NCI-H524 (cell line): ENCODE results near the gene TTLL10.

Source experiments
- DNase-seq, 2 experiments: peaks; one replicate each; lab custom pipeline; 2025; lab: John Stamatoyannopoulos, UW

TTLL10 gene

DNA sequence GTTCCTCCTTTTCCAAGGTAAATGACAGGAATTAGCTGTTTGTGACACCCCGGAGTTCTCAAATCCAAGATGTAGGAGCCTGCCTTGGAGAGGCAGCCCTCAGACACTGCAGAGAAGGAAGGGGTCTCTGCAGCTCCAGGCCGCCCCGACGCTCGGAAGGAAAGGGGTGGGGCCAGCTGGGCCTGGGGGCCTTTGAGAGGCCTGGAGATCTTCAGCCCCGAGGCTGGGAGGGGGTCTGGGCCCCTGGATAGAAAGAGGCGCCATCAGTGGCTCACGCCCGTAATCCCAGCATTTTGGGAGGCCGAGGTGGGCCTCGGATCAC lies 33.9 kb downstream of the TTLL10 start:
- no peak for DNase-seq

DNA sequence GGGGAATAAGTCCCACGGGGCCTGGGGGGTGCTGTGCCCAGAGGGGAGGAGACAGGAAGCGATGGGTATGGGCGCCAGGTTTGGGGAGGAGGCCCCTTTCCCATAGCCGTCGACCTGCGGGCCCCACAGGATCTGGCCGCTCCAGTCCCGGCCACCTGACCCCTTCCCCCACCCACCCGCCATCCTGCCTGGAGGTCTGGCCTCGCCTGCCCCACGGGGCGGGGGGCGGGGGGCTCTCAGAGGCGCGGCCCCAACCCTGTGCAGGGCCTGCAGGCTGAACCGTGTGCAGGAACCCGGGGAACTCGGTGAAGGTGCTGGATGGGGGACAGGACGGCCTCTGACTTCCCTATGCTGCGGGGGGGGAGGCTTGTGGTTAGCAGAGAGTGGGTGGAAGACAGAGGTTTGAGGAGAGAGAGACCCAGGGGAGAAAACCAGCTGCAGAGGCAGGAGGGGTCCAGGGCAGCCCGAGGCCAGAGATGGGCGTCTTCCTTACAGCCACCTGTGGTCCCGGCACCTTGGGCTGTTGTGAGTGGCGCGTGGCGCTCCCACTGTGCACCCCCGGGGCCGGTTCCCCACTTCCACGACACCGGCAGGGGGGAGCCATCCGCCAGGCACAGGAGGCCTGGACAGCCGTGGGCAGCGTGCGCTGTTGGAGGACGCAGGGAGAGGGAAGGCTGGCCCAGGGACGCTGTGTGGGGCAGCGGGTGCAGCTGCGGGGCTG lies 35.2 kb downstream of the TTLL10 start:
- DNase-seq: no peak

DNA sequence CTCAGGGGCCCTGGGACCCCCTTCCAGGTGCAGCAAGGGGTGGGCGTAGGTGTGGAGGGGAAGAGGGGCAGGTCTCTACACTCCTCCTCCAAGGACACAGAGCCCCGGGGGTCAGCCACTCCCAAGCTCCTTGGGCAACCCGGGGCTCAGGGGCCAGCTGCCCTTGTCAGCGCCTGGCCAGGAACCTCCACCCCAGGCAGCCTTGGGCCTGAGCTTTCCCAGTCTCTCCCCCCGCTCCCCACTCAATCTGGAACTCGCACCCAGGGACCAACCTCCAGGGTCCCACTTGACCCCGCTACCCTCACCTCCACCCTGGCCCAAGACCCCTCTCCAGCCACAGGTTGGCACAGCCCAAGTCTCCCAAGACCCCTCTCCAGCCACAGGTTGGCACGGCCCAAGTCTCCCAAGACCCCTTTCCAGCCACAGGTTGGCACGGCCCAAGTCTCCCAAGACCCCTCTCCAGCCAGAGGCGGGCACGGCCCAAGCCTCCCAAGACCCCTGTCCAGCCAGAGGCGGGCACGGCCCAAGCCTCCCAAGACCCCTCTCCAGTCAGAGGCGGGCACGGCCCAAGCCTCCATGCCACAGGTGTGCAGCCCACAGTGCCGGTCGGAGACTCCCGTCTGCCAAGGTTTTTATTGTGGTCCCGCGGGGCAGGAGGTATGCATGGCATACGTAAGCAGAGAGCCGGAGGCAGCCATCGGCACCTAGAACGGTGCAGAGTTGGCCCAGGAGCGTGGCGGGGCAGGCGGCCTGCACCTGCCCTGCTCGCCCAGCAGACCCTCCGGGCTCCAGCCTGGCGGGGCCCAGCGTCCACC lies 37.3 kb downstream of the TTLL10 start:
- DNase-seq: no peak

DNA sequence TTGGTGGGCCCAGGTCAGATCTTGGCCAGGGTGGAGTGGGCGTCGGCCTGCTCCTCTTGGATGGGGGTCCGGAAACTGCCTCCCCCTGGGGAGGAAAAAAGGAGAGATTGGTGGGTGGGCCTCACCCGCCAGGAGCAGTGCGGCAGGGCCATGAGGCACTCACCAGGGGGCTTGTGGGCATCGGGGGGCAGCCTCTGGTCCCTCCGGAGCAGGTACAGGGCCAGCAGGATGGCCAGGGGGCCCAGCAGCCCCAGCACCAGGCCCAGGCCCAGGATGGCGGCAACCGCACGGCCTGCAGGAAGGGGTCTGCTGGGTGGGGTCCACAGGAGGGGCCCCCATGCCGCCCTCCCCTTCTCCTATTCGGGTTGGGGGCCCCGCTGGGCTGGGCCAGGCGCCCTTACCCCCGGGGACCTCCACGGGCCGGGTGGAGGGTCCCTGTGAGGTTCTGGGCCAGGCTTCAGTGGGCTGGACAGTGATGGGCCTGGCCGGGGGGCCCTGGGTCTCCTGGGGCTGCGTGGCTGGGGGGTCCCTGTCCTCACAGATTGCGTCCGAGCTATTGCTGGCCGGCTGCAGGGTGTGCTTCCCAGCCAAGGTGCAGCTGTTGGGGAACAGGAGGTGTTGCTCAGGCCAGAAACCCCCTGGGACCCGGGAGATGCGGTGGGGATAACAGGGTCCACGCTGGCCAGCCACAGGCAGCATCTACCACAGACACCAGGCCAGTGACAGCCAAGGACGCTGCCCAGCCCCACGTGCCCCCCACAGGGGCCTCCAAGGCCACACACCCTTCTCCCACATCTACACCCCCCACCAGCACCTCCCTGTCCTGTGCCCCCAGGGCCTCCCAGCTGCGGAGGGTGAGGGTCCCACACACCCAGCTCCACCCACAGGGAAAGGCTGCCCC lies 38.1 kb downstream of the TTLL10 start:
- DNase-seq: no peak

DNA sequence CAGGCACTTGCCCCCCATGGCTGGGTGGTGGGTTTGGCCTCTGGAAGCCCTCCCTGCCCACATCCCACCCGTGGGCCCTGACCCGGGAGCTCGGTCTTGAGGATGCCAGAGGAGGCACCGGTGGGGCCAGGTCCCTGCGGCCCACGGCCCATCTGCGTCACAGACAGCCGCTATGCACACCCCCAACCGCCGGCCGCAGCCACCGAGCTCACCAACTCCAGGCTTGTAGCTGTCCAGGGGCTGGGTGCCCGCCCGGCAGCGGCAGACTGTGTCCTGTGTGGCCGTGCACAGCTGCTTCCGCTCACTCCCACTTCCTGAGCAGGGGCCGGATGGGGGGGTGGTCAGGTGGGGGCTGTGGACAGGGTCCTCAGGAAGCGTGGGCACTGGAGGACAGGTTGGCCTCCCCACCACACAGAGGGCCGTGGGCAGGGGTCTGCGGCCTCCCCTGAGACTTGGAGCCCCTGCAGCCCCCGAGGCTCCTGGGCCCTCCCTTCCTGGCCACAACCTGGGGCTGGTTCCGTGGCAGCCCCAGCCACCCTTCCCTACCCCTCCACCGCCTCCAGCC lies 39.2 kb downstream of the TTLL10 start:
- DNase-seq: no peak

DNA sequence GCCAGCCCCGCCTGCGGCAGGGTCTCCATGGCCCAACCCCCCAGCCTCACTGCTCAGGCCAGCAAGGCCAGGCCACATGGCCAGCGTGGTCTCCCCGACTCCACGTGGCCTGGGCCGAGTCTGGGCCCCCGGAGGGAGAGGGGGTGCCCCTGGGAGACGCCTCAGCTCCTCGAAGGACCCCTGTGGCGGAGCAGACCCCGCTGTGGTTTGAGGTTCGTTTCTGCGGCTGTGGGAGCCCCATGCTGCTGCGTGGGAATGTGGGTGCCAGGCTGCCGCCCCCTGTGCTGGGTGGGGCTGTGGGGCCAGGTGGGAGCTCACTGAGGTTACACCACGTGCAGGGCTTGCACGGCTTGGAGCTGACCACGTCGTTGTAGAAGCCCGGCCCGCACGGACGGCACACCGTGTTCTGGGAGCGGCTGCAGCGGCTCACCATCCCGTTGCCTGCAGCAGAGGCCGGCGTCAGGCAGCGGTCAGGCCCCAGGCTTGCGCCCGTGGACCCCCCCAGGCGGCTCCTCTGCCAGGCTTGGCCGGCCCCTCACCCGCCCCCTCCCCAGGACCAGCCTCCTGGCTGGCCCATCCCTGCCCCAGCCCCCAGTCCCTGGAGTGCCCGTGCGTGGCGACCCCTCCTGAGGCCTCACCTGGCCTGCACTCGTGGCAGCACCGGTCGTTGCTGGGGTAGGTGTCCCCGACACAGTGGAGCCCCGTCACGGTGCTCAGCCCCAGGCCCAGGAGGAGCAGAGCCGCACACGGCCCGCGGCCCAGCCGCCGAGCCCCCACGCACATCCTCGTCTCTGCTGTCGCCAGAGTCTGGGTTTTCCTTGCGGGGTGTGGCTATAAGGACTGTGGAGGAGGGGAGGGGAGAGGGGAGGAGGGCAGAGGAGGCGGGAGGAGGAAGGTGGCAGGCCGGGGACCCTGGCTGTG lies 39.9 kb downstream of the TTLL10 start, which contains the start of gene TNFRSF4:
TNFRSF4 (minus strand) TSS at position 809 of the 921 bp plus-strand sequence; CDS start at position 783, 26 bp downstream.
- no peak for DNase-seq

DNA sequence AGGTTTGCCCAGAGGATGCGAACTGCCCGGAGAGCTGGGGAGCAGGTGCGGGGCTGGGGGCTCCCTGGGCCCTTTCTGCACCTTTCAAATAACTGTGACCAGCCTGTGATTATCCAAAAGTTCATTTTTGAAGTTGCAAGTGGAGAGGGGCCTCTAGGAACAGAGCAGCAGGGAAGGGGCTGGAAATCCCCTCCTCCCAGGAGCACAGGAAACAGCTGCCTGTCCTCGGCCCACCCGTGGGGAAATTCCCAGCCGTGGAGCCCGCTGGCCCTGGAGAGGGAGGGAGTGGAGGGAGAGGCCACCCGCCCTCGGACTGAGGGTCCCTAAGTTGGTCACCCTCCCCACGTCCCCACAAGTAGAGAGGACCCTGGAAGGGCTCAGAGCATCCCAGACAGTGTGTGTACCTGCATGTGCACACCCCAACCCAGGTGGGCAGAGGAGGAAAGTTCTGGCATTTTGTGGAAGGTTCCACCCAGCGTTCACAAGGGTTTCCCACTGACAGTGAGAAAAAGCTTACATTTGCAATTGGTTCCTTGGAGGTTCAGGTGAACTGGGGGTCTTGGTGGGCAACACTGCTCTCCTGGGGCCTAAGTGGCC lies 41.5 kb downstream of the TTLL10 start:
- no peak for DNase-seq

DNA sequence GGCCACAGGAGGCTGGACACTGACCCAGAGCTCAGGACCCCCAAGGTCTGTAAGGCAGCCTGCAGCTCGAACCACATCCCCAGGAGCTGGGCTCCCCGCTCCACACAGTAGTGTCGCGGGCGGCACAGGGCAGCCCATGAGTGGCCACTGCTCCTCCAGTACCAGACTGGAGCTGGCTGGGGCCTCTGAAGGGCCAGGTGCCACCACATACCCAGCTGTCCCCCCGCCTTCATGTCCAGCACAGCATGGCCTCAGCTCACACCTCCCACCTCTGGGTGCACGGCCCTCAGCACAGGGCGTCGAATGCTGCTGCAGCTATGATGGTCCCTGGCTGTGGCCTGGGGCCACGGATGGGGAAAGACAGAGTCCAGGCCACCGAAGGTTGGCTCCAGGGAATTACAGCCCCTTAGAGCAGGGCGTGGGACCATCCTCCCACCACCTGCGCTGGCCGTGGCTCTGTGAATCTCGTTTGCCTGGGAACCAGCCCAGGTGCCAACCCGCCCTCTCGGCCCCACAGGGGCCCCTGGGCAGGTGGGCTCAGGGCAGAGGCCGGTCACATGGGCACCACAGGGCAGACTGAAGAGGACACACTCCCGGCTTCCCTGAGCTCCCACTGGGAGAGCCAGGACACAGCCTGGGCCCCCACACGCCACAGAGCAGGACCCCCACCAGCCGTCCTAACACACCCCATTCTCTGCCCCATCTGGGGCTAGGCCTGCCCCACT lies 42.4 kb downstream of the TTLL10 start:
- no peak for DNase-seq

DNA sequence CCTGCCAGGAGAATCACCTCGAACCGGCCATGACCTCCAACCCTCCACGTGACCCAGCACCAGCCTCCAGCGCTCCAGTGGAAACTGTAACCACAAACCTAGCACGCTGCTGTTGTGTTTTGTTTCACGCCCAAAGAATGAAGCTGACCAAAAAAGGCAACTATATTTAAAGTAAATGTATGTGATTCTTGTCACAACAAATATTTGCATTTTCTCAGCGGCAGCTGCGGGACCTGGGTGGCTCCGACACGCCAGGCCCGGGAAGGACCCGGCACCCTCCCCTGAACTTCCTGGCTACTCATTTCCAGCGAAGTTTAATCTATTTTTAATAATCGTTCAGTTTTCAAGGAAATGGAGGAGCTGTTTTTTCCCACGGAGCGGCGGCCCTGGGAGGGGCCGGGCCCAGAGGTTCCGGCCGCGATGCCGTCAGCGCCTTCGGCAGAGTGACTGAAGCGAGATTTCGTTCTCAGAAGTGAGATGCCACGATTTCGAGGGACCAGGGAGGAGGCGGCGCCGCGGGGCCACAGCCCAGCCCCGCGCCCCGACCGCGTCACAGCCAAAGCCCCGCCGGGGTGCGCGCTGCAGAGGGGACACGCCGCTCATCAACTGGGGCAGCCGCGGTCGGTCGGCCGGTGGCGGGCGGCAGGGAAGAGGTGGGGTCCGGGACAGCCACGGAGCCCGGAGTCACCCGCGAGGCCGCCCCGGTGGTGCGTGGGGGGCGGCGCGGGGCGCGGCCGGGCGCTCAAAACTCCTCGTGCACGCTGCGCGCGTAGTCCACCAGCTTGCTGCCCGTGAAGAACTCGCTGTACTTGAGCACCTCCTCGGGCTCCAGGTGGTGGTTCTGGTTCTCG lies 43.3 kb downstream of the TTLL10 start:
- DNase-seq: no peak

DNA sequence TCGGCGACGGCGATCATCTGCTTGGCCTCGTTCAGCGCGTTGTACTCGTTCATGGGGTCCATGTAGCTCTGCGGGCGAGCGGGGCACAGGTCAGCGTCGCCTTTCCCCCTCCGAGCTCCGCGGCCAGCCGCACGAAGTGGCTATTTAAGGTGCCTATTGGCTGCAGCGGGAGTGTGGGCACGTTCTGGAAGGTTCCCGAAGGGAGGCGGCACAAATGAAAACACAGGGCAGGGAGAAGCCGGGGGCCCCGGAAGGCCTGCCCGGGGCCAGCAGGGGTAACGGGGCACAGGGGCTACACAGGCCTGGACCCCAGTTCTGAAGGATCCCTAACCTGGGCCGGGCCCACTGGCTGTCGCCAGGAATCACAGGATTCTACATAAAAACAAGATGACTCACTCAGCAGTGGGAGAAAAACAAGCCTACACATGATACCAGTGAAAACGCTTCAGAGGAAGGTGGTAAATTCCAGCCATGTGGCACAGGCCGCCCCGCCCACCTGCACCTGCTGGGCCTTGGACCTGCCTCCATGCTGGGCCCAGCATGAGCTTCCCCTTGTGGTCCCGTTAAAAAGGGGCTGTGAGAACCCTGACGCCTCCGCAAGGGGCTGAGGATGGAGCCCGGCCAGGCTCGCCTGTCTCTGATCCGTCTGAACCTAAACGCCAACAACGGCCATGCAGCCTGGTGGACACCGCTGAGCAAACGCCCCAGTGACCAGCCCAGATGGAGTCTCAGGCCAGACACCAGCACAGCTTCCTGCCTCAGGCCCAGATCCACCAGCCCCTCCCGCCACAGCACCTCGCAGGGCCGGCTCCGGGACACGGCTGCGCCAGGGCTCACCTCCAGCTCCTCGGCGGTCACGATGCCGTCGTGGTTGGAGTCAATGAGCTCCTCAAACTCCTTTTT lies 44.2 kb downstream of the TTLL10 start:
- no peak for DNase-seq

DNA sequence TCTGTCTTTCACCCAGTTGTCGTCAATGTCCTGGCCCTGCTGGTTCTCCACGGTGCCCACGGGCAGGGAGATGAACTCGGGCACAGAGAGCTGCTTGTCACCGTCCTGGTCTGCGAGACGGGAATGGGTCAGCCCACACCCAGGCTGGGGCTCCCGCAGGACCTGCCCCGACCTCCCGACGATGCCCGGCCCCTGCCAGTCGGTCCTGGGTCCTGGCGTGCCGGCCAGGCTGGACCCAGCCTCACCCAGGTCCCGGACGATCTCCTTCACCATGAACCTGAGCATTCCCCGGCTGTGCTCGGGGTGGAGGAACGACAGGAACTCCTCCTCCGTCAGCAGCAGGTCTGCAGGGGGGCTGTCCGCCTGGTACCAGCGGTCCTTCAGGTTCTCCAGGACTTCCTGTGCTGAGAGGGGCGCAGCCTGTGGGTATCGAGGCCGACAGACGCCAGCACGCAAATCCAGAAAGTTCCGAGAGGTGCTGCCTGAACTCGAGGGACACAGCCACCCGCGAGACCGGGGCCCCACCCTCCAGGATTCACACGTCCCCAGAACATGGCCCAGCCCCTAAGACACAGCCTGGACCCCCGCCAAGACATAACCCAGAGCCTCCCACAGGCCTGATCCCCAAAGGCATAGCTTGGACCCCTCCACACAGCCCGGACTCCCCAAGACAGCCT lies 45.0 kb downstream of the TTLL10 start:
- DNase-seq: no peak

DNA sequence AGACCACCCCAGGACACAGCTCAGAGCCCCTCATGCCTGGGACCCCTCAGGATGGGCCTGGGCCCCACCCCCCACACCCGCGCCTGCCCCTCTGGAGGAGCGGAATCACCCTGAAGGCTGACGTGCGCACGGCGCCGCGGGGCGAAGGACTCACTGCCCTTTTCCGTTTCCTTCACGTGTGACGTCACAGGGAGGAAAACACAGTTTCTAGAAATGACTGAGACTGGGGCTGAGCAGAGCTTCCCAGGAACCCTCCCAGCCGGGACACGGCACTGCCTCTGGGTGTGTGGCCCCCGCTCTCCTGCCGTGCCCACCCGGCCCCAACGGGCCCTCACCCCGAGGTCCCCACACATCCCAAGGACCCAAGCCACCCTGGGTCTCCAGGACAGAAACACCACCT lies 45.7 kb downstream of the TTLL10 start:
- no peak for DNase-seq

DNA sequence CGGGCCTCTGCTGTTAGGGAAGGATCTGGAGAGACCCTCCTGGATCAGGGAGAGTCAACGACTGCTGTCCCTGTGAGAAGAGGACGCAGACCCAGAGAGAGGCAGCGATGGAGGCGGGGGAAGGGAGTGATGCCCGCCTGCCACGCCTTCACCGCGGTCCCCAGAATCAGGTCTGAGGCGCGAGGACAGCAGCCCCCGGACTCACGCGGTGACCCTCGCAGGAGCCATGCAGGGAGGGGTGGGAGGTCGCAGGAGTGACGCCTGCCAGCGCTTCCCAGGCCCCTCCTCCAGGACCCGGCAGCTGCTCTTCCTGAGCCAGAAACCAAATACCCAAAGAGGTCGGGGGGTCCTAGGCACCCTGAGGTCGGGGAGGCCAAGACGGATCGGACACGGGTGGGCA lies 46.5 kb downstream of the TTLL10 start:
- no peak for DNase-seq

DNA sequence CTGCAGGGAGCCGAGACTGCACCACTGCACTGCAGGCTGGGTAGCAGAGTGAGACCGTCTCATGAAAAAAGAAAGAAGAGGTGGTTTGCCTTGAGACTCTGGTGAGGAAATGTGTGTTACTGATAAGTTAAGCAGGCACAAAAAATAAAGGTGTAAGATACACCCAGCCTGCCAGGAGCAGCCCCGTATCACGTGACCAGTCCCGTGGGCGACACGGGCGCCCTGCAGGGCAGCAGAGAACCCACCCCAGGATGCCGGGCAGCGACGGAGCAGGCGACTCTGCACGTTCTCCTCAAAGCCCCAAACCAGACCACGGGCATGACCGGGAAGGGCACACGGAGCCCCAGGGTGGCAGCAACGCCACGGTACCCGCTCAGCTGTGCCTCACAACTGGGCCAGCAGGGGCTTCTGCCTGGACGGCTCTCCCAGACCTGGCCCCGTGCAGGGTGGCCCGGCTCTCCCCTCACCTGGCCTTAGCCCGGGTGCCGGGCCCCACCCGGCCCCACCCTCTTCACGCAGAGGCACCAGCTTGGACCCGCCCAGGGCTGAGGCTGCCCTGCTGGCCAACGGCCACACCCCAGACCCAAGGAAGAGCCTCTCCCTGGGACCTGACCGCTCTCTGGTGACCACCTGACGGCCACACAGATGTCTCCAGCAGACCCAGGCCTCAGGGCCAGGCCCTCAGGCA lies 48.4 kb downstream of the TTLL10 start:
- no peak for DNase-seq

DNA sequence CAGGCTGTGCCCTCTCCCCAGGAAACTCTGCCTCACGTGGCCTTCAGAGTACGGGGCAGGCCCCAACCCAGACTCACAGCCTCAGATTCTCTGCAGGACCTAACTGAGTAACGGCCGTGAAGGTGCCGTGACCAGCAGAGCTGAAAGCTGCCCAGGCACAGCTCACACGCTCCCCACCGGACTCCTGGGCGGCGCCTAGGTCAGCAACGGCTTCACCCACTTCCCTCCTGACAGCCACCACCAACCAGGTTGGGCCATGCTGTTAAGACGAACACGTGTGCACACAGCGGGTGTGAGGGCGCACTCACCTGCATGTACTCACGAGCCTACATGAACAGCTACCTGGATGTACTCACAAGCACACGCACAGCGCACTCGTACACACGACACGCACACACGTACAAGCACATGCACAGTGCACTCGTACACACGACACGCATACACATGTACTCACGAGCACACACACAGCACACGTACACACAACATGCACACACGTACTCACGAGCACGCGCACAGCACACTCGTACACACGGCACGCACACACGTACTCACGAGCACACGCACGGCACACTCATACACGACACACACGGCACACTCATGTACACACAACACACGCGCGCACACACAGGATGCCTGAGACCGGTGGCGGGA lies 49.0 kb downstream of the TTLL10 start:
- no peak for DNase-seq

DNA sequence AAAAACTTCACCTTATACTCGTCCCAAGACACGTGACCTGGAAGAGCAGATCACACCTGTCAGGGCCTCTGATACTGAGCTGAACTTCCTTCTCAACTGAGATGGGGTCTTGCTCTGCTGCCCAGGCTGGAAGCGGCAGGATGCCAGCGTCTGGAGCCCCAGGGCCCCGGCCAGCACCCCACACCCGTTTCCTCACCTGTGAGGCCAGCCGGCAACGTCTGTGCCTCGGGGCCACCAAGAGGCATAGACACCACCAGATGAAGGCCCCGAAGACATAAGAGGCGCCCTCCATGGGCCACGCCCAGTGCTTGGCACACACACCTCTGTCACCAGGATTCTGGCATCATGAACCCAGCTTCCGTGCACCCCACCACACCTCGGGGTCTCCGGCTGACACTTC lies 49.6 kb downstream of the TTLL10 start:
- no peak for DNase-seq
